Subcutaneous preadipocyte (primary cell): ENCODE data around the gene SLFN11. TPM values are rescaled to one million over a fixed set of nuclear protein-coding genes. Genes with fewer than 3 reads are reported as not detected.

Experiments used
- small RNA-seq: library from RNA; depleted of rRNA; stranded (forward); fragments of <200 nt; gene quantifications from one replicate; pipeline ENCODE3, GENCODE V24; 2012
- total RNA-seq: library from RNA; depleted of rRNA; stranded (reverse); fragments of >200 nt; gene quantifications from 2 replicates; pipeline ENCODE4 v1.2.3, GENCODE V29; 2012

SLFN11 gene
- total RNA-seq: 87.5 and 142 TPM in 2 replicates

DNA sequence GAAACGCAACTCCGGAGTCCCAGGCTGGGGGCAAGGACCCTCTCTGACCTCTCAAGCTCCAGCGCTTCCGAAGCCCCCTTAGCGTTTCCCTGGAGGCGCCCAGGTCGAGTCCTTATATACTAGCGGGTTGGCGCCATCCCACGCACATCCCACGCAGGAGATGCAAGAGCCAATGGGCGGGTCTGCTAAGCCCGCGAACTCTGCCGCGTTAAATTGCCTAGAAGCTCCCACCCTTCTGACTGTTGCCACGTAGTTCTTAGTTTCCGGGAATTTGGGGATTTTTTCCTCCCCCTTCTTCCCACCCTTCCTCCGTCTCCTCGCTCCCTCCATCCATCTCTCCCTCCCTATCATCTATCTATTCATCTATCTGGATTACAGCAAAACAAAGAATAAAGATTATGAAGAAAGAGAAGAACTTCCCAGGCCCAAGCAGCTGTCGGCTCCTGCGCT is at the start of gene SLFN11:
Gene SLFN11 (minus strand): TSS at position 88 of the 450 bp plus-strand sequence. CDS start 9,814 bp downstream, outside the sequence.

Small RNAs within 50 kb of the gene (small RNA-seq; reads per million reads assigned to genes)
- gene AC060766.3 (not detected), gene AC060766.5 (0.27 reads per million, percentile 5 among the genes with 10 or more reads in this experiment)

Other genes with a start within 250 kb of the SLFN11 start
- 28.7 and 31.1 TPM in 2 replicates for gene NLE1, start 231.3 kb downstream of the SLFN11 start, total RNA-seq
- not detected in 2 replicates for gene UNC45B, start 225.8 kb downstream of the SLFN11 start, total RNA-seq
- gene SLC35G3, start 179.2 kb downstream of the SLFN11 start, total RNA-seq: not detected in 2 replicates
- 47.4 and 55.3 TPM in 2 replicates for gene SLFN5, start 130.5 kb downstream of the SLFN11 start, total RNA-seq
- 14.7 and 18.4 TPM in 2 replicates for gene SLFN12, start 58.9 kb upstream of the SLFN11 start, total RNA-seq
- 1.5 and 5.1 TPM in 2 replicates for gene SLFN13, start 75.1 kb upstream of the SLFN11 start, total RNA-seq
- gene SLFN12L, start 164.1 kb upstream of the SLFN11 start, total RNA-seq: under 0.01 and 0.37 TPM in 2 replicates
- gene SLFN14, start 187.2 kb upstream of the SLFN11 start, total RNA-seq: not detected in 2 replicates
- gene PEX12, start 204.9 kb upstream of the SLFN11 start, total RNA-seq: 5.9 and 7.8 TPM in 2 replicates
- gene AP2B1, start 213.7 kb upstream of the SLFN11 start, total RNA-seq: 74.6 and 97.2 TPM in 2 replicates